Stimulated activated CD8-positive, alpha-beta memory T cell treated with anti-CD3 and anti-CD28 coated beads, Interleukin-4, amount 100 ng/mL, for 1 hour (primary cell): ENCODE data around the gene NUDT9.

Experiments used
- DNase-seq, 2 donors: peaks; one replicate each; pipeline ENCODE4 v3.0.0-alpha.2; 2020; ENCODE audit warnings: low read depth in 2 of 2, low spot score in 1 of 2

Gene NUDT9

GRCh38 chr4:87506974-87507701 lies 84.8 kb downstream of the NUDT9 start:
- no peak for DNase-seq
